ENCODE measurements around the gene PTPN4. TPM values are rescaled to one million over a fixed set of nuclear protein-coding genes. Genes with fewer than 3 reads are reported as not detected.

The PTPN4 gene
- total and polyA plus RNA-seq, 2 of the 13 experiments (the other 11 are each of a cell fraction or from before 2014, with no cell fraction given) = 20.3 to 34.6 TPM

GRCh38 chr2:120012771-120013596, 253.3 kb downstream of the PTPN4 start, which contains the start of gene EPB41L5 (continued):
- TF ChIP-seq TRAFD1 (CRISPR knock-in tag; IDR thresholded peaks at IDR 0.05; ENCODE audit: borderline replicate concordance) (no peak), ISL2 (CRISPR knock-in tag; IDR thresholded peaks at IDR 0.05) (peak; percentile 86), ZNF720 (CRISPR knock-in tag; IDR thresholded peaks at IDR 0.05) (no peak), ZNF607 (CRISPR knock-in tag; IDR thresholded peaks at IDR 0.05; ENCODE audit: borderline replicate concordance) (0 out of 2 replicates have a peak, but pooled peaks have one; percentile 19), MAFK (conservative IDR thresholded peaks at IDR 0.05 in 1 of 2, IDR thresholded peaks at IDR 0.05 in 1 of 2; ENCODE audit: low read length in 2 of 2) (no peak), SIN3A (IDR thresholded peaks at IDR 0.05; ENCODE audit: borderline replicate concordance, low read depth, low read length) (peak; percentile 56; the same call in 1 of the 2 replicates), PTBP1 (IDR thresholded peaks at IDR 0.05; ENCODE audit: low read depth, low read length, poor library complexity, severe bottlenecking) (peak; percentile 70), NFE2 (CRISPR knock-in tag; IDR thresholded peaks at IDR 0.05) (no peak), GZF1 (CRISPR knock-in tag; IDR thresholded peaks at IDR 0.05) (no peak), ZHX2 (IDR thresholded peaks at IDR 0.05; ENCODE audit: low read depth) (no peak), ZHX2 (CRISPR knock-in tag; IDR thresholded peaks at IDR 0.05; ENCODE audit: borderline replicate concordance) (peak; percentile 21; the same call in 1 of the 2 replicates), IRF2 (CRISPR knock-in tag; IDR thresholded peaks at IDR 0.05) (peak; percentile 65), ZNF33B (CRISPR knock-in tag; IDR thresholded peaks at IDR 0.05) (no peak; the same call in 1 of the 2 replicates), SMAD3 (CRISPR knock-in tag; IDR thresholded peaks at IDR 0.05) (no peak), BRF2 (CRISPR knock-in tag; IDR thresholded peaks at IDR 0.05) (peak; percentile 60; the same call in 1 of the 2 replicates), RAD21 (CRISPR knock-in tag; IDR thresholded peaks at IDR 0.05) (peak; percentile 72), MTERF4 (CRISPR knock-in tag; IDR thresholded peaks at IDR 0.05) (peak; percentile 97), ZNF317 (CRISPR knock-in tag; IDR thresholded peaks at IDR 0.05) (peak; percentile 83; the same call in 1 of the 2 replicates), ZNF83 (CRISPR knock-in tag; IDR thresholded peaks at IDR 0.05; ENCODE audit: borderline replicate concordance) (peak; percentile 61; the same call in 1 of the 2 replicates), JARID2 (CRISPR knock-in tag; IDR thresholded peaks at IDR 0.05; ENCODE audit: insufficient replicate concordance) (no peak)

Data from HepG2 (cell line).